ENCODE results near the gene TRIM38.

Gene TRIM38

GRCh38 chr6:26024651-26025046, 62.0 kb downstream of the TRIM38 start:
- no peak overlapping the region for H3K4me3 ChIP-seq (ENCODE audit: low read depth in 1 of 2, low read length in 2 of 2)
- H3K27ac ChIP-seq (ENCODE audit: low read depth, low read length), result peak overlapping the region; percentile 91
- no peak overlapping the region for H3K9ac ChIP-seq (ENCODE audit: low read length)
- no peaks in the 10 kb centered on the region for H3K27me3 ChIP-seq (ENCODE audit: control insufficient read depth in 1 of 2, insufficient read depth in 2 of 2, low read length in 2 of 2)
- H3K36me3 ChIP-seq (ENCODE audit: insufficient read depth, low read length), result no peaks in the 10 kb centered on the region
- H3K9me3 ChIP-seq (ENCODE audit: low read length), result no peaks in the 10 kb centered on the region
- H3K4me1 ChIP-seq (ENCODE audit: insufficient read depth, low read length), result peaks cover 10% of the 10 kb centered on the region

DNA sequence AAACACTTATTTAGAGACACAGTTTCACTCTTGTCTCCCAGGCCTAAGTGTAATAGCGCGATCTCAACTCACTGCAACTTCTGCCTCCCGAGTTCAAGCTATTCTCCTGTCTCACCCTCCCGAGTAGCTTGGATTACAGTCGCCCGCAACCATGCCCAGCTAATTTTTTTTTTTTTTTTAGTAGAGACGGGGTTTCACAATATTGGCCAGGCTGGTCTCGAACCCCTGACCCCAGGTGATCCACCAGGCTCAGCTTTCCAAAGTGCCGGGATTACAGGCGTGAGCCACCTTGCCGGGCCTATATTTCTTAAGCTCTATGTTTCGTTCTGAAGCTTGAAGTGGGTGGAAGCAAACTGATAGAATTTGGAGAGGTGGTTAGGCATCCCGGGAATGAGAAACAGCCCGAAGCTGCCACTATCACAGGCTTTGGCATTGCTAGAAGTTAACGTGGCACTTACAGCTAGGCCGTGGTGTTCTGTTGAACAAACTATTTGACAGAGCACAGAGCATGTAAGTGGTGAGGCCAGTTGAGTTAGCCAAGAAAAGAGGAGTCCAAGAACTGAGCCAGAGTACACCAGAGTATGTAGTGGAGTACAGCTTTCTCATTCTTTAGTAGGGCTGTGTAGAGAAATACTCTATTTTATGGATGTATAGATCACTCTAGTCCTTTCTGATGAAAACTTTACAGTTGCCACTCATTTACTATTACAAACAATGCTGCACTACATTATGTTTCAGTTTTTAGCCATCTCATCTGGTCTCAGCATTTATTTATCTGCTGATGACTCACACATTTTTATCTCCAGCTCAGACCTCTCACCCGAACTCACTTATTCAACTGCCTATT, 62.7 kb downstream of the TRIM38 start:
- Histone ChIP-seq H3K9me3 (ENCODE audit: low read length) (no peaks in the 10 kb centered on the region), H3K36me3 (ENCODE audit: insufficient read depth, low read length) (no peaks in the 10 kb centered on the region), H3K9ac (ENCODE audit: low read length) (peak overlapping the region; percentile 93), H3K27ac (ENCODE audit: low read depth, low read length) (peak overlapping the region; percentile 91), H3K4me3 (ENCODE audit: low read depth in 1 of 2, low read length in 2 of 2) (peak overlapping the region in 1 of 2 donors; percentile 82), H3K4me1 (ENCODE audit: insufficient read depth, low read length) (peaks cover 7% of the 10 kb centered on the region), H3K27me3 (ENCODE audit: control insufficient read depth in 1 of 2, insufficient read depth in 2 of 2, low read length in 2 of 2) (no peaks in the 10 kb centered on the region)

DNA sequence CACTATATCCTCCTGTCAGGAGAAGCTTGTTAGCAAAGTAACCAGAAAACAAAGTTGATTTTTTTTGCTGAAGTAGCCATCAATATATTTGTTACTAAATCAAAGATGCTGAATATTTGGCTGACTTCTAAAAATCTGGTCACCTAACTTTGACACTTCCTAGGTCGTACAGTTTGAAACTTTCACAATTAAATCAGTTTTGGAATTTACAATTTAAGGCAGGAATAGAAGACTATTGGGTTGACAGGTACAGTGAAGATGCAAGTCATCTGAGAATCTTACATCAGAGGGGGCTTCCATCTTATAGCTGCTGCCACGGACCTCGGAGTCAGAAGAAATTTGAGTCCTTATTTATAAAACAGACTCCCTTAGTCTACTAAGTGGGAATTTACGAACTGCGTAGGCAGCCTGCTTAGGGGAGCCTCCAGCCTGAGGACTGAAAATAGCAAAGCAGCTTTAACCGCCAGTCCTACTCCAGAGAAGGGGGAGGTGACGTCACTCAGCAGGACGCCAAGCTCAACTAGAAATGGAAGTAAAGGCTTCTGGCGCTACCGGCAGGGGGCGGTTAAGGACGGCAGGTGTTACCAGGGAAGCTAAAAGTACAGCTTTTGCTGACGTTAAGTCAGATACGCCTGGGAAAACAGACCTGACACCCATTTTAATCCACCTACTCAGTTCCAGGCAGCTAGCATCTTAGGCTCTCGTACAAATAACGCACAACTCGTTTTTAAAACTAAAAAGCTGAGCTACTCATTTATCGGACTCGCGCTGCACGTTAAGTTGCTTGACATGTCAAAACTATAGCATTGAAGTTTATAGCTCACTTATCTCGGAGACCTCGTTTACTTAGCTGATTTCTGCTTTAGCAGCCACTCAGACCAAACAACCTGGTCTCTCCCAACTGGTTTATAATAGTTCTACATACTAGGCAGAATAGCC, 63.6 kb downstream of the TRIM38 start:
- H3K4me3 ChIP-seq (ENCODE audit: low read depth in 1 of 2, low read length in 2 of 2), result peak overlapping the region; percentile 60 to 82
- no peaks in the 10 kb centered on the region for H3K36me3 ChIP-seq (ENCODE audit: insufficient read depth, low read length)
- peak overlapping the region; percentile 91 for H3K27ac ChIP-seq (ENCODE audit: low read depth, low read length)
- H3K9me3 ChIP-seq (ENCODE audit: low read length), result no peaks in the 10 kb centered on the region
- peak overlapping the region; percentile 93 for H3K9ac ChIP-seq (ENCODE audit: low read length)
- peaks cover 7% of the 10 kb centered on the region for H3K4me1 ChIP-seq (ENCODE audit: insufficient read depth, low read length)
- no peaks in the 10 kb centered on the region for H3K27me3 ChIP-seq (ENCODE audit: control insufficient read depth in 1 of 2, insufficient read depth in 2 of 2, low read length in 2 of 2)

GRCh38 chr6:26026833-26027490, 64.4 kb downstream of the TRIM38 start:
- Histone ChIP-seq H3K4me3 (ENCODE audit: low read depth in 1 of 2, low read length in 2 of 2) (peak overlapping the region; percentile 60 to 82), H3K27me3 (ENCODE audit: control insufficient read depth in 1 of 2, insufficient read depth in 2 of 2, low read length in 2 of 2) (no peaks in the 10 kb centered on the region), H3K9ac (ENCODE audit: low read length) (peak overlapping the region; percentile 93), H3K27ac (ENCODE audit: low read depth, low read length) (peak overlapping the region; percentile 91), H3K9me3 (ENCODE audit: low read length) (no peaks in the 10 kb centered on the region), H3K4me1 (ENCODE audit: insufficient read depth, low read length) (peaks cover 14% of the 10 kb centered on the region), H3K36me3 (ENCODE audit: insufficient read depth, low read length) (no peaks in the 10 kb centered on the region)

GRCh38 chr6:26027491-26028211, 65.0 kb downstream of the TRIM38 start:
- Histone ChIP-seq H3K9me3 (ENCODE audit: low read length) (no peaks in the 10 kb centered on the region), H3K27me3 (ENCODE audit: control insufficient read depth in 1 of 2, insufficient read depth in 2 of 2, low read length in 2 of 2) (no peaks in the 10 kb centered on the region), H3K27ac (ENCODE audit: low read depth, low read length) (peak overlapping the region; percentile 91), H3K9ac (ENCODE audit: low read length) (peak overlapping the region; percentile 93), H3K36me3 (ENCODE audit: insufficient read depth, low read length) (no peaks in the 10 kb centered on the region), H3K4me3 (ENCODE audit: low read depth in 1 of 2, low read length in 2 of 2) (peak overlapping the region in 1 of 2 donors; percentile 82), H3K4me1 (ENCODE audit: insufficient read depth, low read length) (peaks cover 19% of the 10 kb centered on the region)

DNA sequence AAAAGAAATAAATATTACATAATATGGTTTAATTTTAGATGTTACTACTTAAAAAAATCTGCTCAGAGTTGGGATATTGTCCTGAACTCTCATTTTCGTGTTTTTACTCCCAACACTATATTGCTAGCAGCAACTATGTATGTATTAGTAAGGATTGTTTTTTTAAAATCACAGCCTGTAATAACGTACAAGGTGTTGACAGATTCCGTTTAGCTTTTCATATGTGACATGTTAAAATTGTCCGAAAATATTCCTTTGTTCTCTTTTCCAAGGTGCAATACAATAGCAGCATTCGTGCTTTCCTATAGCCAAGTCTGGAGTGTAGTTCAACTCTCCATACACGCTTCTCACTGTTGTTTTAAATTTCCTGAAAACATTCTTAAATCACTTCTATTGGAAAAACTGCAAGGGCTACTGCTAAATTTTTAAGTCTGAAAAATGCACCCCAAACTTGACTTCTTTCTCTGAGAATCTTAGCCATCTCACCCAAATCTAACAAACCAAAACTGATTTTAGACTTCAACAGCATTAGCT, 65.7 kb downstream of the TRIM38 start:
- no peaks in the 10 kb centered on the region for H3K27me3 ChIP-seq (ENCODE audit: control insufficient read depth in 1 of 2, insufficient read depth in 2 of 2, low read length in 2 of 2)
- H3K4me1 ChIP-seq (ENCODE audit: insufficient read depth, low read length), result peaks cover 21% of the 10 kb centered on the region

GRCh38 chr6:26028746-26029569, 66.4 kb downstream of the TRIM38 start:
- H3K4me3 ChIP-seq (ENCODE audit: low read depth in 1 of 2, low read length in 2 of 2), result no peak overlapping the region
- H3K27me3 ChIP-seq (ENCODE audit: control insufficient read depth in 1 of 2, insufficient read depth in 2 of 2, low read length in 2 of 2), result no peaks in the 10 kb centered on the region
- H3K27ac ChIP-seq (ENCODE audit: low read depth, low read length), result no peak overlapping the region
- no peaks in the 10 kb centered on the region for H3K9me3 ChIP-seq (ENCODE audit: low read length)
- H3K4me1 ChIP-seq (ENCODE audit: insufficient read depth, low read length), result peaks cover 21% of the 10 kb centered on the region
- no peaks in the 10 kb centered on the region for H3K36me3 ChIP-seq (ENCODE audit: insufficient read depth, low read length)
- no peak overlapping the region for H3K9ac ChIP-seq (ENCODE audit: low read length)

More for the DNA sequence above, 65.7 kb downstream of the TRIM38 start:
- no peaks in the 10 kb centered on the region for H3K36me3 ChIP-seq (ENCODE audit: insufficient read depth, low read length)
- no peaks in the 10 kb centered on the region for H3K9me3 ChIP-seq (ENCODE audit: low read length)
- no peak overlapping the region for H3K9ac ChIP-seq (ENCODE audit: low read length)
- H3K27ac ChIP-seq (ENCODE audit: low read depth, low read length), result peak overlapping the region; percentile 91
- H3K4me3 ChIP-seq (ENCODE audit: low read depth in 1 of 2, low read length in 2 of 2), result no peak overlapping the region

- Histone ChIP-seq H3K4me1 (ENCODE audit: insufficient read depth, low read length) (peaks cover 21% of the 10 kb centered on the region), H3K27me3 (ENCODE audit: control insufficient read depth in 1 of 2, insufficient read depth in 2 of 2, low read length in 2 of 2) (no peaks in the 10 kb centered on the region), H3K27ac (ENCODE audit: low read depth, low read length) (no peak overlapping the region), H3K9ac (ENCODE audit: low read length) (no peak overlapping the region), H3K4me3 (ENCODE audit: low read depth in 1 of 2, low read length in 2 of 2) (no peak overlapping the region), H3K36me3 (ENCODE audit: insufficient read depth, low read length) (no peaks in the 10 kb centered on the region), H3K9me3 (ENCODE audit: low read length) (no peaks in the 10 kb centered on the region)
Observed at GRCh38 chr6:26029570-26029856, 66.9 kb downstream of the TRIM38 start.

DNA sequence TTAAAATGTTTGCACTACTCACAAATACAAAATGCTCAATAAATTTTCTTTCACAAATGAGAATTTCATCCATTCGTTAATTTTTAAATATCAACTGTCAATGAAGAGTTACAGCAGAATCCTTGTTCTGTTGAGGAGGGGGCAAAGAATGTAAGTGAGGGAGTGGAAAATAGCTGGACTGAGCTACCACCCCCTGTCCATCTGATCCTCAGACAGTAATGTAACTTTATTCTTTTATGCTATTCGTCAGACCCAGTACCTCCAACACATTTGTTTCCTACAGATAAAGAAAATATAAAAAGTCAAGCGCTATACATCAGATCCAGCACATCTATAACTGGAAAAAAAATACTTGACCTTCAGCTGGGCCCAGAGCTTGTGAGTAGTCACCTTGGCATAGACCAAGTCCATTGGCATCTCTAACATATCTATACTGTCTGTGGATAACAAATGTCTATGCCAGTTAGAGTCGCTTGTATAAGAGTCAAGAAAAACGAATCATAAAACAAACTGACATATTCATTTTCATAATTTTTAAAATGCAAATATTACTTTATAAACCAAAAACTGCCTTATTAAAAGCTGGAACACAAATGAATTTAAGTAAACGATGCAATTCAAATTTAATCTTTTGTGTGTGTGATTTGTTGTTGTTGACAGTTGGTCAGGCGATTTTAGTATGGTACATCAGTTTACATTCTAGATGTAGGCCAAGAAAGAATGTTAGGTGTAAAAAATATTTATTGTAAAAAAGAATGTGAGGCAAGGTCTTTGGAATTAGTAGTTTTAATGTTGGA, 67.5 kb downstream of the TRIM38 start:
- Histone ChIP-seq H3K36me3 (ENCODE audit: insufficient read depth, low read length) (no peaks in the 10 kb centered on the region), H3K9me3 (ENCODE audit: low read length) (no peaks in the 10 kb centered on the region), H3K4me3 (ENCODE audit: low read depth in 1 of 2, low read length in 2 of 2) (no peak overlapping the region), H3K9ac (ENCODE audit: low read length) (no peak overlapping the region), H3K27ac (ENCODE audit: low read depth, low read length) (no peak overlapping the region), H3K4me1 (ENCODE audit: insufficient read depth, low read length) (peaks cover 21% of the 10 kb centered on the region), H3K27me3 (ENCODE audit: control insufficient read depth in 1 of 2, insufficient read depth in 2 of 2, low read length in 2 of 2) (no peaks in the 10 kb centered on the region)

Data from muscle layer of colon (tissue), 2 donors.